Neural progenitor cell (in vitro differentiated cells): Measurements from ENCODE around the gene UBE2B. TPM values are rescaled to one million over a fixed set of nuclear protein-coding genes. Genes with fewer than 3 reads are reported as not detected.
A peak's percentile ranks its signal among the peaks of the same experiment; 100 is the strongest.
"Not testable (repeated sequence)": the region's sequence is repeated elsewhere in the genome, so short reads cannot be mapped to it uniquely, and the experiment has no call there.

ENCODE experiments used
- DNase-seq: peaks from one replicate; pipeline ENCODE4 v3.0.0-alpha.2; 2016; ENCODE audit warnings: low spot score
- H2AFZ ChIP-seq: fragments of 200-600 bp; sonication (generic); replicated peaks from 2 replicates; pipeline ENCODE4 v1.6.1; 2016; ENCODE audit warnings: antibody characterized with exemption
- H3F3A ChIP-seq: fragments of 200-600 bp; sonication (generic); 2 replicates; pipeline ENCODE4 v1.6.1; 2016; ENCODE audit warnings: antibody characterized with exemption, low read depth
- H3K27ac ChIP-seq: fragments of 200-600 bp; sonication (generic); 2 replicates; pipeline ENCODE4 v1.5.1; 2016; ENCODE audit warnings: mild to moderate bottlenecking
- H3K27me3 ChIP-seq: fragments of 200-600 bp; sonication (generic); 2 replicates; pipeline ENCODE4 v1.6.1; 2016; ENCODE audit warnings: mild to moderate bottlenecking, moderate library complexity
- H3K36me3 ChIP-seq: fragments of 200-600 bp; sonication (generic); 2 replicates; pipeline ENCODE4 v1.5.1; 2016
- H3K4me1 ChIP-seq: fragments of 200-600 bp; sonication (generic); 2 replicates; pipeline ENCODE4 v1.6.1; 2016; ENCODE audit warnings: mixed run types
- H3K4me2 ChIP-seq: fragments of 200-600 bp; sonication (generic); 2 replicates; pipeline ENCODE4 v1.6.1; 2016
- H3K4me3 ChIP-seq: fragments of 200-600 bp; sonication (generic); 2 replicates; pipeline ENCODE4 v1.5.1; 2016
- H3K79me2 ChIP-seq: fragments of 200-600 bp; sonication (generic); 2 replicates; pipeline ENCODE4 v1.6.1; 2016; ENCODE audit warnings: low read depth
- H3K9ac ChIP-seq: fragments of 200-600 bp; sonication (generic); 2 replicates; pipeline ENCODE4 v1.6.1; 2016
- H3K9me3 ChIP-seq: fragments of 200-600 bp; sonication (generic); 2 replicates; pipeline ENCODE4 v1.5.1; 2016; ENCODE audit warnings: low read depth
- H4K20me1 ChIP-seq: fragments of 200-600 bp; sonication (generic); 2 replicates; pipeline ENCODE4 v1.6.1; 2016; ENCODE audit warnings: low read depth
- H3K27ac Mint-ChIP-seq: 3 replicates; pipeline ENCODE4 v1.8.0; 2021; ENCODE audit warnings: mixed read lengths
- H3K27me3 Mint-ChIP-seq: 2 replicates; pipeline ENCODE4 v1.8.0; 2022; ENCODE audit warnings: low read depth, mild to moderate bottlenecking, inconsistent platforms, moderate library complexity, mixed read lengths; ENCODE audit not compliant: insufficient read depth
- H3K36me3 Mint-ChIP-seq: 3 replicates; pipeline ENCODE4 v1.8.0; 2021; ENCODE audit warnings: mixed read lengths
- H3K4me1 Mint-ChIP-seq: 3 replicates; pipeline ENCODE4 v1.8.0; 2021; ENCODE audit warnings: mixed read lengths
- H3K4me3 Mint-ChIP-seq: 3 replicates; pipeline ENCODE4 v1.8.0; 2021; ENCODE audit warnings: mild to moderate bottlenecking, moderate library complexity, mixed read lengths
- H3K9me3 Mint-ChIP-seq: 3 replicates; pipeline ENCODE4 v1.8.0; 2020; ENCODE audit warnings: mixed read lengths
- CTCF ChIP-seq: fragments of 200-600 bp; sonication (generic); IDR thresholded peaks from 2 replicates; pipeline ENCODE4 v1.5.1; 2017; ENCODE audit warnings: antibody characterized with exemption, mild to moderate bottlenecking
- EZH2 ChIP-seq: fragments of 200-600 bp; sonication (generic); IDR thresholded peaks from 2 replicates; pipeline ENCODE4 v1.6.1; 2017; ENCODE audit warnings: antibody characterized with exemption, mild to moderate bottlenecking, moderate library complexity
- EZH2phosphoT487 ChIP-seq: fragments of 200-600 bp; sonication (generic); IDR thresholded peaks from 2 replicates; pipeline ENCODE4 v1.6.1; 2017; ENCODE audit warnings: antibody characterized with exemption
- total RNA-seq: library from RNA; depleted of rRNA; stranded (reverse); fragments of >200 nt; gene quantifications from 2 replicates; pipeline ENCODE4 v1.2.3, GENCODE V29; 2015; ENCODE audit warnings: low replicate concordance

The UBE2B gene
- total RNA-seq, 1 donor from 2014 or later, result 72.4 TPM

- DNase-seq, result no peak
- Mint-ChIP-seq H3K27ac (no peak overlapping the region), H3K36me3 (peaks cover 8% of the 10 kb centered on the region), H3K27me3 (no peaks in the 10 kb centered on the region), H3K4me3 (peak overlapping the region; percentile 22), H3K9me3 (peaks cover 2% of the 10 kb centered on the region), H3K4me1 (peaks cover 22% of the 10 kb centered on the region)
- Histone ChIP-seq H4K20me1 (peaks cover 7% of the 10 kb centered on the region), H3F3A (peaks cover 13% of the 10 kb centered on the region), H3K79me2 (peaks cover 40% of the 10 kb centered on the region), H3K4me1 (peaks cover 8% of the 10 kb centered on the region), H3K4me2 (peak overlapping the region; percentile 87), H3K4me3 (peak overlapping the region; percentile 79), H3K9ac (no peak overlapping the region), H2AFZ (no peak overlapping the region), H3K9me3 (no peaks in the 10 kb centered on the region), H3K27me3 (no peaks in the 10 kb centered on the region), H3K36me3 (peaks cover 4% of the 10 kb centered on the region), H3K27ac (no peak overlapping the region)
- no peak for TF ChIP-seq CTCF
- TF ChIP-seq EZH2, result no peak
- no peak for TF ChIP-seq EZH2phosphoT487
Measured at GRCh38 chr5:134365604-134366003, 5.8 kb upstream of the UBE2B start.

GRCh38 chr5:134370311-134370870, 978 bp upstream of the UBE2B start:
- DNase-seq, result no peak
- Mint-ChIP-seq H3K36me3 (peaks cover 8% of the 10 kb centered on the region), H3K9me3 (peaks cover 4% of the 10 kb centered on the region), H3K4me3 (peak overlapping the region; percentile 98), H3K4me1 (peaks cover 37% of the 10 kb centered on the region), H3K27me3 (peaks cover 5% of the 10 kb centered on the region), H3K27ac (peak overlapping the region; percentile 100)
- Histone ChIP-seq H3K79me2 (peaks cover 67% of the 10 kb centered on the region), H4K20me1 (peaks cover 34% of the 10 kb centered on the region), H3K27me3 (no peaks in the 10 kb centered on the region), H3K4me2 (peak overlapping the region; percentile 76), H3F3A (peaks cover 25% of the 10 kb centered on the region), H3K4me3 (peak overlapping the region; percentile 84), H3K36me3 (peaks cover 4% of the 10 kb centered on the region), H3K27ac (no peak overlapping the region), H3K9ac (peak overlapping the region; percentile 33), H2AFZ (peak overlapping the region; percentile 99), H3K9me3 (no peaks in the 10 kb centered on the region), H3K4me1 (peaks cover 14% of the 10 kb centered on the region)
- TF ChIP-seq EZH2phosphoT487, result no peak
- TF ChIP-seq EZH2, result no peak
- TF ChIP-seq CTCF, result no peak

- Mint-ChIP-seq H3K9me3 (peaks cover 4% of the 10 kb centered on the region), H3K36me3 (peaks cover 9% of the 10 kb centered on the region), H3K27ac (peak overlapping the region; percentile 98), H3K4me1 (peaks cover 26% of the 10 kb centered on the region), H3K4me3 (peak overlapping the region; percentile 98), H3K27me3 (peaks cover 7% of the 10 kb centered on the region)
- H3K9me3 ChIP-seq, result no peaks in the 10 kb centered on the region
- peak overlapping the region; percentile 76 for H3K4me2 ChIP-seq
- H4K20me1 ChIP-seq, result peaks cover 47% of the 10 kb centered on the region
- H3K4me3 ChIP-seq, result peak overlapping the region; percentile 84
- peak overlapping the region; percentile 95 for H3K9ac ChIP-seq
- H3K36me3 ChIP-seq, result peaks cover 11% of the 10 kb centered on the region
- no peaks in the 10 kb centered on the region for H3K27me3 ChIP-seq
- peak overlapping the region; percentile 99 for H3K27ac ChIP-seq
- H3K4me1 ChIP-seq, result peaks cover 6% of the 10 kb centered on the region
- H3F3A ChIP-seq, result peaks cover 19% of the 10 kb centered on the region
- TF ChIP-seq EZH2phosphoT487 (no peak), EZH2 (no peak), CTCF (no peak)
- peaks cover 67% of the 10 kb centered on the region for H3K79me2 ChIP-seq
- peak; percentile 88 for DNase-seq
- peak overlapping the region; percentile 34 for H2AFZ ChIP-seq
Measured at GRCh38 chr5:134371834-134372340, 518 bp downstream of the UBE2B start.

GRCh38 chr5:134373633-134374032, 2.3 kb downstream of the UBE2B start:
- Histone ChIP-seq H4K20me1 (peaks cover 65% of the 10 kb centered on the region), H3K4me2 (peak overlapping the region; percentile 76), H3K79me2 (peaks cover 84% of the 10 kb centered on the region), H3F3A (peaks cover 13% of the 10 kb centered on the region)
- not testable (repeated sequence) for H3K4me1 ChIP-seq, DNase-seq, H3K9ac ChIP-seq, H2AFZ ChIP-seq, H3K36me3 ChIP-seq, H3K36me3 Mint-ChIP-seq, H3K27me3 ChIP-seq, H3K9me3 Mint-ChIP-seq, H3K27ac Mint-ChIP-seq, H3K9me3 ChIP-seq, H3K27me3 Mint-ChIP-seq, H3K27ac ChIP-seq, H3K4me3 ChIP-seq
- H3K4me3 Mint-ChIP-seq, result peak overlapping the region; percentile 78
- H3K4me1 Mint-ChIP-seq, result peaks cover 21% of the 10 kb centered on the region
